HepG2 (cell line): ENCODE measurements around the gene TADA1. TPM values are rescaled to one million over a fixed set of nuclear protein-coding genes. Genes with fewer than 3 reads are reported as not detected.
A peak's percentile ranks its signal among the peaks of the same experiment; 100 is the strongest.

ENCODE experiments used
- ARNT2 ChIP-seq: sonication (generic); formaldehyde crosslinking; IDR thresholded peaks from 2 replicates; pipeline ENCODE4 v1.8.0; 2022; ENCODE audit warnings: mild to moderate bottlenecking, low read depth, missing genetic modification reagents, moderate library complexity
- CBX5 ChIP-seq: sonication (generic); formaldehyde crosslinking; IDR thresholded peaks from 2 replicates; pipeline ENCODE4 v1.4.0; 2020; ENCODE audit warnings: missing genetic modification reagents, borderline replicate concordance
- GPBP1L1 ChIP-seq: sonication (generic); formaldehyde crosslinking; IDR thresholded peaks from 2 replicates; pipeline ENCODE4 v1.5.0; 2020; ENCODE audit warnings: mild to moderate bottlenecking, missing genetic modification reagents
- HMGXB3 ChIP-seq: sonication (generic); formaldehyde crosslinking; IDR thresholded peaks from 2 replicates; pipeline ENCODE4 v1.4.0; 2020; ENCODE audit warnings: missing genetic modification reagents, borderline replicate concordance
- IRF9 ChIP-seq: sonication (generic); formaldehyde crosslinking; IDR thresholded peaks from 2 replicates; pipeline ENCODE4 v1.8.0; 2022; ENCODE audit warnings: missing genetic modification reagents, mild to moderate bottlenecking, borderline replicate concordance
- MXD3 ChIP-seq: IDR thresholded peaks from 2 replicates; pipeline ENCODE4 v1.6.1; 2016; ENCODE audit warnings: mild to moderate bottlenecking, missing biosample characterization, missing genetic modification reagents
- PAX8 ChIP-seq: sonication (generic); formaldehyde crosslinking; IDR thresholded peaks from 2 replicates; pipeline ENCODE4 v1.8.0; 2022; ENCODE audit warnings: mild to moderate bottlenecking, missing genetic modification reagents, borderline replicate concordance
- POLR2AphosphoS5 ChIP-seq: IDR thresholded peaks from 2 replicates; pipeline ENCODE4 v1.6.1; 2012; ENCODE audit warnings: low read depth, low read length
- PRDM15 ChIP-seq: sonication (generic); formaldehyde crosslinking; IDR thresholded peaks from 2 replicates; pipeline ENCODE4 v1.4.0; 2020; ENCODE audit warnings: missing genetic modification reagents
- RARG ChIP-seq: sonication (generic); formaldehyde crosslinking; IDR thresholded peaks from 2 replicates; pipeline ENCODE4 v1.4.0; 2020; ENCODE audit warnings: low read depth, mild to moderate bottlenecking, missing genetic modification reagents
- SMAD3 ChIP-seq: sonication (generic); formaldehyde crosslinking; IDR thresholded peaks from 2 replicates; pipeline ENCODE4 v1.4.0; 2020; ENCODE audit warnings: missing genetic modification reagents
- TEF ChIP-seq: sonication (generic); formaldehyde crosslinking; IDR thresholded peaks from 2 replicates; pipeline ENCODE4 v1.5.0; 2020; ENCODE audit warnings: missing genetic modification reagents
- ZBTB37 ChIP-seq: sonication (generic); formaldehyde crosslinking; IDR thresholded peaks from 2 replicates; pipeline ENCODE4 v1.4.0; 2020; ENCODE audit warnings: mild to moderate bottlenecking, missing genetic modification reagents
- polyA plus RNA-seq, 8 experiments: library from polyadenylated mRNA; depleted of rRNA in 3 of 8; stranded (reverse) in 7 of 8; unstranded in 1 of 8; fragments of >200 nt; fragmentation: Illumina TruSeq in 4 of 8; extraction: Trizol in 4 of 8; gene quantifications; 2 replicates each; pipeline versions ENCODE4 v1.2.1 to v1.2.3, GENCODE V29; 2011 to 2016; ENCODE audit warnings: low read depth in 4 of 8, missing spikeins in 1 of 8, mixed read lengths in 1 of 8; ENCODE audit not compliant: insufficient read depth in 1 of 8
- total RNA-seq, 5 experiments: library from RNA; depleted of rRNA; stranded (reverse); fragments of >200 nt; fragmentation: Illumina TruSeq; extraction: Trizol; gene quantifications; 2 replicates each; pipeline ENCODE4 v1.2.3, GENCODE V29; 2016; ENCODE audit warnings: low read depth in 1 of 5

The TADA1 gene
- total and polyA plus RNA-seq, 2 of the 13 experiments (the other 11 are each of a cell fraction or from before 2014, with no cell fraction given) = 28.3 to 29.1 TPM

- TF ChIP-seq IRF9 = peak; percentile 43; the same call in 1 of the 2 replicates
- peak; percentile 77; the same call in 1 of the 2 replicates for TF ChIP-seq CBX5 (CRISPR knock-in tag)
- peak; percentile 66 for TF ChIP-seq POLR2AphosphoS5
- no peak for TF ChIP-seq SMAD3 (CRISPR knock-in tag)
- no peak for TF ChIP-seq RARG (CRISPR knock-in tag)
- peak; percentile 75; the same call in 1 of the 2 replicates for TF ChIP-seq HMGXB3 (CRISPR knock-in tag)
- 0 out of 2 replicates have a peak, but pooled peaks have one; percentile 37 for TF ChIP-seq PRDM15 (CRISPR knock-in tag)
- TF ChIP-seq TEF (CRISPR knock-in tag) = peak; percentile 71; the same call in 1 of the 2 replicates
- TF ChIP-seq PAX8 = 0 out of 2 replicates have a peak, but pooled peaks have one; percentile 30
- TF ChIP-seq MXD3 (CRISPR knock-in tag) = peak; percentile 93
- no peak for TF ChIP-seq GPBP1L1 (CRISPR knock-in tag)
- TF ChIP-seq ZBTB37 (CRISPR knock-in tag) = no peak
- peak; percentile 97; the same call in 1 of the 2 replicates for TF ChIP-seq ARNT2
Measured at GRCh38 chr1:166838766-166839599, 37.1 kb downstream of the TADA1 start, which contains the start of gene POGK (continued).
